ENCODE data around the gene RFTN2. TPM values are rescaled to one million over a fixed set of nuclear protein-coding genes. Genes with fewer than 3 reads are reported as not detected.

RFTN2 gene
- total RNA-seq, 1 donor from 2014 or later = 4.8 TPM

DNA sequence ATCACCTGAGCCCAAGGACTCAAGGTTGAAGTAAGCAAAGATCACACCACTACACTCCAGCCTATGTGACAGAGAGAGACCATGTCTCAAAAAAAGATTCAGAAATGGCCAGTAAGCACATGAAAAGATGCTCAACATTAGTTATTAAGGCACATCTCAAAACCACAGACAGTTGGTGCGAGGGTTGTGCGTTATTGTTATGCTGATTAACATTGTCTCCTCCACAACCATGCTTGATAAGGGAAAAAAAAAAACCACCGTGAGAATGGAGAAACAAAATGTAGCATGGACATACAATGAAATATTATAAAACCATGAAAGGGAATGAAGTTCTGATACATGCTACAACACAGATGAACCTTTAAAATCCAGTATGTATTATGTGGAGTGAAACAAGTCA, 132.2 kb downstream of the RFTN2 start:
- TF ChIP-seq CTCF (IDR thresholded peaks at IDR 0.05) = no peak
- intact Hi-C loops (cut with DNase I) = no loop called here
- Histone ChIP-seq H3K4me3 (no peak overlapping the region), H3K27ac (no peak overlapping the region), H3K9me3 (no peaks in the 10 kb centered on the region), H3K4me1 (no peaks in the 10 kb centered on the region), H3K36me3 (peaks cover 31 to 51% of the 10 kb centered on the region in 2 donors), H3K27me3 (no peaks in the 10 kb centered on the region)
- no peak for DNase-seq (ENCODE audit: low spot score in 2 of 2)

GRCh38 chr2:197539734-197540133, 135.7 kb downstream of the RFTN2 start:
- H3K4me3 ChIP-seq = no peak overlapping the region
- no peak overlapping the region for H3K27ac ChIP-seq
- peaks cover 30 to 50% of the 10 kb centered on the region in 2 donors for H3K36me3 ChIP-seq
- no peaks in the 10 kb centered on the region for H3K27me3 ChIP-seq
- H3K9me3 ChIP-seq = no peaks in the 10 kb centered on the region
- no peaks in the 10 kb centered on the region for H3K4me1 ChIP-seq
- TF ChIP-seq CTCF (IDR thresholded peaks at IDR 0.05) = no peak
- DNase-seq (ENCODE audit: low spot score in 2 of 2) = no peak
- intact Hi-C loops (cut with DNase I) = no loop called here

- intact Hi-C loops (cut with DNase I) = no loop called here
- no peak for TF ChIP-seq CTCF (IDR thresholded peaks at IDR 0.05)
- no peak for DNase-seq (ENCODE audit: low spot score in 2 of 2)
- peaks cover 22 to 41% of the 10 kb centered on the region in 2 donors for H3K36me3 ChIP-seq
- H3K4me1 ChIP-seq = no peaks in the 10 kb centered on the region
- no peaks in the 10 kb centered on the region for H3K9me3 ChIP-seq
- no peaks in the 10 kb centered on the region for H3K27me3 ChIP-seq
- H3K4me3 ChIP-seq = no peak overlapping the region
- no peak overlapping the region for H3K27ac ChIP-seq
Measured at GRCh38 chr2:197538412-197538811, 137.0 kb downstream of the RFTN2 start.

Other genes with a start within 250 kb of the RFTN2 start
- 88.6 TPM for gene SF3B1, start 240.6 kb downstream of the RFTN2 start, total RNA-seq
- 6.0 TPM for gene COQ10B, start 222.0 kb downstream of the RFTN2 start, total RNA-seq
- gene HSPD1, start 175.7 kb downstream of the RFTN2 start, total RNA-seq = 110 TPM
- gene HSPE1, start 175.2 kb downstream of the RFTN2 start, total RNA-seq = 72.7 TPM
- gene MOB4, start 159.5 kb downstream of the RFTN2 start, total RNA-seq = 29.2 TPM
- 6.5 TPM for gene MARS2, start 29.8 kb upstream of the RFTN2 start, total RNA-seq
- not detected for gene BOLL, start 109.7 kb upstream of the RFTN2 start, total RNA-seq
- 14.3 TPM for gene PLCL1, start 129.0 kb upstream of the RFTN2 start, total RNA-seq

Data from ascending aorta (tissue), 2 donors.